Endothelial cell of umbilical vein (primary cell): Measurements from ENCODE around the gene FBXL12. TPM values are rescaled to one million over a fixed set of nuclear protein-coding genes. Genes with fewer than 3 reads are reported as not detected.

Experiments
- BruUV-seq: library from RNA; stranded (reverse); fragments of 400-500 nt; replicated peaks from 2 replicates; lab custom pipeline; 2021; lab: Mats Ljungman, UMichigan
- CTCF ChIA-PET: fragments of 300-600, 350-600 bp; sonication (Branson Sonifier 250); formaldehyde crosslinking; loops from one replicate; lab custom pipeline; 2021; ENCODE audit warnings: antibody characterized with exemption, inconsistent platforms; lab: Charles Lee
- POLR2A ChIA-PET: fragments of 300-600, 350-600 bp; sonication (Branson Sonifier 250); formaldehyde crosslinking; loops from one replicate; lab custom pipeline; 2021; ENCODE audit warnings: antibody characterized with exemption, inconsistent platforms; lab: Charles Lee
- DNase-seq: peaks from one replicate; pipeline ENCODE4 v3.0.0-alpha.2; 2011; ENCODE audit warnings: low read depth, low spot score
- FAIRE-seq: peaks from 2 replicates; lab custom pipeline; 2011; peaks lifted over from hg19 to GRCh38; lab: Jason Lieb, UNC
- H2AFZ ChIP-seq: 2 replicates; pipeline ENCODE4 v1.6.0; 2012; ENCODE audit warnings: low read depth, low read length, control low read depth, inconsistent platforms
- H3K27ac ChIP-seq: 2 replicates; pipeline ENCODE4 v1.5.1; 2011; ENCODE audit warnings: low read depth, mild to moderate bottlenecking, control low read depth, low read length, moderate library complexity; ENCODE audit not compliant: insufficient read depth
- H3K27me3 ChIP-seq, 2 experiments: 2 replicates each; pipeline versions ENCODE4 v1.6.0 to v1.6.1; 2011; ENCODE audit warnings: low read length in 2 of 2, mixed read lengths in 1 of 2; ENCODE audit not compliant: control insufficient read depth in 2 of 2, insufficient read depth in 2 of 2
- H3K36me3 ChIP-seq, 2 experiments: 2 replicates in 1 of 2; 3 replicates in 1 of 2; pipeline ENCODE4 v1.5.1; 2011; ENCODE audit warnings: low read length in 2 of 2, mild to moderate bottlenecking in 1 of 2, moderate library complexity in 1 of 2; ENCODE audit not compliant: control insufficient read depth in 2 of 2, insufficient read depth in 2 of 2; ENCODE audit errors: extremely low read depth in 1 of 2
- H3K4me1 ChIP-seq: 3 replicates; pipeline ENCODE4 v1.5.1; 2011; ENCODE audit warnings: mild to moderate bottlenecking, low read length; ENCODE audit not compliant: control insufficient read depth, insufficient read depth; ENCODE audit errors: extremely low read depth
- H3K4me2 ChIP-seq: 2 replicates; pipeline ENCODE4 v1.6.1; 2011; ENCODE audit warnings: low read length, control low read depth, mixed read lengths; ENCODE audit not compliant: insufficient read depth
- H3K4me3 ChIP-seq, 3 experiments: fragments of 200-600 bp in 1 of 3; sonication (generic), shearing (Covaris generic) in 1 of 3; replicated peaks in 1 of 3; 2 replicates each; pipeline ENCODE4 v1.5.1; 2011 to 2016; ENCODE audit warnings: control low read depth in 3 of 3, low read length in 3 of 3, mild to moderate bottlenecking in 2 of 3, inconsistent platforms in 1 of 3, low read depth in 1 of 3, moderate library complexity in 1 of 3; ENCODE audit not compliant: insufficient read depth in 1 of 3
- H3K79me2 ChIP-seq: 2 replicates; pipeline ENCODE4 v1.6.0; 2012; ENCODE audit warnings: low read length, inconsistent platforms; ENCODE audit not compliant: control insufficient read depth, insufficient read depth
- H3K9ac ChIP-seq: replicated peaks from 2 replicates; pipeline ENCODE3; 2011; ENCODE audit warnings: low read length, control low read depth; ENCODE audit not compliant: insufficient read depth; ENCODE audit errors: extremely low read depth
- H3K9me1 ChIP-seq: replicated peaks from 3 replicates; pipeline ENCODE4 v1.6.0; 2011; ENCODE audit warnings: mild to moderate bottlenecking, low read length; ENCODE audit not compliant: control insufficient read depth, insufficient read depth; ENCODE audit errors: extremely low read depth
- H3K9me3 ChIP-seq: replicated peaks from 2 replicates; pipeline ENCODE4 v1.5.1; 2012; ENCODE audit warnings: low read length, inconsistent platforms; ENCODE audit not compliant: control insufficient read depth, insufficient read depth
- H4K20me1 ChIP-seq: replicated peaks from 2 replicates; pipeline ENCODE3; 2011; ENCODE audit warnings: mild to moderate bottlenecking, low read length; ENCODE audit not compliant: control insufficient read depth, insufficient read depth; ENCODE audit errors: extremely low read depth
- EZH2 ChIP-seq: IDR thresholded peaks from 2 replicates; pipeline ENCODE4 v1.6.1; 2012; ENCODE audit warnings: borderline replicate concordance, low read depth, mild to moderate bottlenecking, moderate library complexity, low read length, inconsistent platforms; ENCODE audit not compliant: severe bottlenecking
- FOS ChIP-seq: IDR thresholded peaks from 2 replicates; pipeline ENCODE4 v1.6.1; 2011; ENCODE audit warnings: mild to moderate bottlenecking, low read length, moderate library complexity, borderline replicate concordance; ENCODE audit not compliant: insufficient read depth
- GATA2 ChIP-seq: IDR thresholded peaks from 2 replicates; pipeline ENCODE4 v1.7.0; 2011; ENCODE audit warnings: low read depth, mild to moderate bottlenecking, moderate library complexity, mixed read lengths, low read length; ENCODE audit not compliant: insufficient read length, insufficient read depth
- JUN ChIP-seq: IDR thresholded peaks from 2 replicates; pipeline ENCODE4 v1.6.1; 2011; ENCODE audit warnings: borderline replicate concordance, low read depth; ENCODE audit not compliant: insufficient read length, insufficient read depth
- MYC ChIP-seq: IDR thresholded peaks from one replicate; pipeline ENCODE4 v1.6.1; 2011; ENCODE audit warnings: mild to moderate bottlenecking, low read depth, low read length
- POLR2A ChIP-seq: IDR thresholded peaks from 2 replicates; pipeline ENCODE4 v1.6.1; 2012; ENCODE audit warnings: low read depth, mild to moderate bottlenecking, control low read depth, low read length
- POLR2AphosphoS5 ChIP-seq: IDR thresholded peaks from 2 replicates; pipeline ENCODE4 v1.6.1; 2012; ENCODE audit warnings: low read depth, mild to moderate bottlenecking, control low read depth, low read length, moderate library complexity; ENCODE audit not compliant: insufficient read depth
- dilution Hi-C: fragments of 300-500 bp; cut with MboI; formaldehyde crosslinking; loops from one replicate; pipeline ENCODE4 v1.15.0; 2019; ENCODE audit warnings: low sequenced_read_pairs; ENCODE audit not compliant: extremely low pct_ligation_motif_present
- intact Hi-C: fragments of 100-400 bp; cut with micrococcal nuclease; formaldehyde crosslinking; loops from one replicate; pipeline ENCODE4 v1.10.0; 2022
- polyA plus RNA-seq, 4 experiments: library from polyadenylated mRNA; depleted of rRNA in 3 of 4; stranded (reverse) in 3 of 4; unstranded in 1 of 4; fragments of >200 nt; gene quantifications; 2 replicates each; pipeline versions ENCODE4 v1.2.1 to v1.2.3, GENCODE V29; 2011 to 2012; ENCODE audit warnings: missing spikeins in 1 of 4
- total RNA-seq: library from RNA; stranded (reverse); gene quantifications from 2 replicates; pipeline ENCODE4 v1.2.3, GENCODE V29; 2021
- TF ChIP-seq, protein P1 (sequence below): IDR thresholded peaks from 2 replicates; pipeline ENCODE4 v1.6.1; 2011; ENCODE audit not compliant: insufficient read depth, insufficient read length
- TF ChIP-seq, protein P2 (sequence below), 2 donors: IDR thresholded peaks; 1 replicate in 1 of 2; 2 replicates in 1 of 2; pipeline ENCODE4 v1.5.1; 2011; ENCODE audit warnings: low read length in 2 of 2, mild to moderate bottlenecking in 2 of 2, moderate library complexity in 2 of 2, control low read depth in 1 of 2, inconsistent platforms in 1 of 2, low read depth in 1 of 2; ENCODE audit not compliant: insufficient read depth in 1 of 2; ENCODE audit errors: extremely low read depth in 1 of 2

FBXL12 gene
- total and polyA plus RNA-seq, 2 donors (not counting 3 experiments of a cell fraction or from before 2014, with no cell fraction given) = 26.9 to 33.3 TPM

DNA sequence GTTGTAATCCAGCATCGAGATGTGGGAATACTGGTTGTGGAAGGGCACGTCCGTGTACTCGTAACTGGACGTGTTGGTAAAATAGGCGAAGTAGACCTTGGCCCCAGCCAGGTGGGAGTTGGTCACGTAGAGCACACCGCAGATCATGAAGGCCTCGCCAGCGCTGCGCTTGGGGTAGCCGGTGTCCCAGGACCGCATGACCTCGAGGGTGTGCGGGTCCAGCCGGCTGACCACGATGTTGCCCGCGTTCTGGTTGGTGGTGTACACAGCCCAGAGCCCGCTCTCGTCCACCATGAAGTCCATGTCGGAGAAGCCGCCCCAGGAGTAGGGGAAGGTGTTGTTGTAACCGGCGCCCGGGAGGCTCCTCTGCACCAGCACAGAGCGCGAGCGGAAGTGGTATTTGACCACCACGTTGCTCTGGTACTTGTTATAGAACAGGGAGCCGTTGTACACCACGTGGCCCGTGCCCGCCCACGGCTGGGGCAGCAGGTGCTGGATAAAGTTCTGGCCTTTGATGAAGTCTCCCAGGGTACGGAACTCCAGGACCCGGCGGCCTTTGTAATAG lies 35.5 kb upstream of the FBXL12 start:
- POLR2A ChIA-PET = no interaction called here
- dilution Hi-C loops = no loop called here
- CTCF ChIA-PET = no interaction called here

More for the DNA sequence above, 35.5 kb upstream of the FBXL12 start:
- intact Hi-C loops = no loop called here
- Histone ChIP-seq H3K79me2 (no peaks in the 10 kb centered on the region), H3K36me3 (peaks cover 0 to 2% of the 10 kb centered on the region in 2 experiments), H3K9me1 (no peaks in the 10 kb centered on the region), H3K9ac (no peak overlapping the region), H3K9me3 (no peaks in the 10 kb centered on the region), H3K4me3 (no peak overlapping the region), H2AFZ (no peak overlapping the region), H3K4me1 (peaks cover 5% of the 10 kb centered on the region), H3K4me2 (no peak overlapping the region), H4K20me1 (no peaks in the 10 kb centered on the region), H3K27ac (no peak overlapping the region), H3K27me3 (no peaks in the 10 kb centered on the region)
- no TSS peak for BruUV-seq
- DNase-seq = no peak
- FAIRE-seq = no peak
- TF ChIP-seq, protein P1, sequence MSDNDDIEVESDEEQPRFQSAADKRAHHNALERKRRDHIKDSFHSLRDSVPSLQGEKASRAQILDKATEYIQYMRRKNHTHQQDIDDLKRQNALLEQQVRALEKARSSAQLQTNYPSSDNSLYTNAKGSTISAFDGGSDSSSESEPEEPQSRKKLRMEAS = no peak
- TF ChIP-seq POLR2A (no peak), GATA2 (no peak), POLR2AphosphoS5 (no peak), MYC (no peak), FOS (no peak), EZH2 (no peak), JUN (no peak)
- TF ChIP-seq, protein P2, sequence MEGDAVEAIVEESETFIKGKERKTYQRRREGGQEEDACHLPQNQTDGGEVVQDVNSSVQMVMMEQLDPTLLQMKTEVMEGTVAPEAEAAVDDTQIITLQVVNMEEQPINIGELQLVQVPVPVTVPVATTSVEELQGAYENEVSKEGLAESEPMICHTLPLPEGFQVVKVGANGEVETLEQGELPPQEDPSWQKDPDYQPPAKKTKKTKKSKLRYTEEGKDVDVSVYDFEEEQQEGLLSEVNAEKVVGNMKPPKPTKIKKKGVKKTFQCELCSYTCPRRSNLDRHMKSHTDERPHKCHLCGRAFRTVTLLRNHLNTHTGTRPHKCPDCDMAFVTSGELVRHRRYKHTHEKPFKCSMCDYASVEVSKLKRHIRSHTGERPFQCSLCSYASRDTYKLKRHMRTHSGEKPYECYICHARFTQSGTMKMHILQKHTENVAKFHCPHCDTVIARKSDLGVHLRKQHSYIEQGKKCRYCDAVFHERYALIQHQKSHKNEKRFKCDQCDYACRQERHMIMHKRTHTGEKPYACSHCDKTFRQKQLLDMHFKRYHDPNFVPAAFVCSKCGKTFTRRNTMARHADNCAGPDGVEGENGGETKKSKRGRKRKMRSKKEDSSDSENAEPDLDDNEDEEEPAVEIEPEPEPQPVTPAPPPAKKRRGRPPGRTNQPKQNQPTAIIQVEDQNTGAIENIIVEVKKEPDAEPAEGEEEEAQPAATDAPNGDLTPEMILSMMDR (IDR thresholded peaks at IDR 0.05; ENCODE audit: extremely low read depth in 1 of 2, insufficient read depth in 1 of 2, low read depth in 1 of 2, low read length in 2 of 2) = no peak
